Subcutaneous preadipocyte (primary cell): ENCODE measurements around the gene DSG4. TPM values are rescaled to one million over a fixed set of nuclear protein-coding genes. Genes with fewer than 3 reads are reported as not detected.

ENCODE experiments used
- small RNA-seq: library from RNA; depleted of rRNA; stranded (forward); fragments of <200 nt; gene quantifications from one replicate; pipeline ENCODE3, GENCODE V24; 2012
- total RNA-seq: library from RNA; depleted of rRNA; stranded (reverse); fragments of >200 nt; gene quantifications from 2 replicates; pipeline ENCODE4 v1.2.3, GENCODE V29; 2012

Gene DSG4, protein sequence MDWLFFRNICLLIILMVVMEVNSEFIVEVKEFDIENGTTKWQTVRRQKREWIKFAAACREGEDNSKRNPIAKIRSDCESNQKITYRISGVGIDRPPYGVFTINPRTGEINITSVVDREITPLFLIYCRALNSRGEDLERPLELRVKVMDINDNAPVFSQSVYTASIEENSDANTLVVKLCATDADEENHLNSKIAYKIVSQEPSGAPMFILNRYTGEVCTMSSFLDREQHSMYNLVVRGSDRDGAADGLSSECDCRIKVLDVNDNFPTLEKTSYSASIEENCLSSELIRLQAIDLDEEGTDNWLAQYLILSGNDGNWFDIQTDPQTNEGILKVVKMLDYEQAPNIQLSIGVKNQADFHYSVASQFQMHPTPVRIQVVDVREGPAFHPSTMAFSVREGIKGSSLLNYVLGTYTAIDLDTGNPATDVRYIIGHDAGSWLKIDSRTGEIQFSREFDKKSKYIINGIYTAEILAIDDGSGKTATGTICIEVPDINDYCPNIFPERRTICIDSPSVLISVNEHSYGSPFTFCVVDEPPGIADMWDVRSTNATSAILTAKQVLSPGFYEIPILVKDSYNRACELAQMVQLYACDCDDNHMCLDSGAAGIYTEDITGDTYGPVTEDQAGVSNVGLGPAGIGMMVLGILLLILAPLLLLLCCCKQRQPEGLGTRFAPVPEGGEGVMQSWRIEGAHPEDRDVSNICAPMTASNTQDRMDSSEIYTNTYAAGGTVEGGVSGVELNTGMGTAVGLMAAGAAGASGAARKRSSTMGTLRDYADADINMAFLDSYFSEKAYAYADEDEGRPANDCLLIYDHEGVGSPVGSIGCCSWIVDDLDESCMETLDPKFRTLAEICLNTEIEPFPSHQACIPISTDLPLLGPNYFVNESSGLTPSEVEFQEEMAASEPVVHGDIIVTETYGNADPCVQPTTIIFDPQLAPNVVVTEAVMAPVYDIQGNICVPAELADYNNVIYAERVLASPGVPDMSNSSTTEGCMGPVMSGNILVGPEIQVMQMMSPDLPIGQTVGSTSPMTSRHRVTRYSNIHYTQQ
- total RNA-seq: not detected in 2 replicates

GRCh38 chr18:31376477-31376876 lies at the start of gene DSG4:
TSS of gene DSG4 (plus strand) at chr18:31376777. CDS start at chr18:31376912, 135 bp downstream.

GRCh38 chr18:31447530-31448191 lies 71.1 kb downstream of the DSG4 start, which contains the start of gene DSG3:
TSS of gene DSG3 (plus strand) at chr18:31447741. CDS start at chr18:31447878, 137 bp downstream.

Small RNA genes within 50 kb of the gene (small RNA-seq; reads per million reads assigned to genes)
- not detected for gene RF00019
- not detected for gene RNU6-167P

Other genes starting within 250 kb of the DSG4 start
- gene DSC1, start 213.9 kb upstream of the DSG4 start, total RNA-seq: not detected in 2 replicates
- gene DSG1, start 58.6 kb upstream of the DSG4 start, total RNA-seq: not detected in 2 replicates
- under 0.01 TPM in 1 of 2 replicates, not detected in the other for gene DSG3, start 71.0 kb downstream of the DSG4 start, total RNA-seq
- 0.39 and 3.7 TPM in 2 replicates for gene DSG2, start 121.4 kb downstream of the DSG4 start, total RNA-seq
- not detected in 2 replicates for gene TTR, start 215.1 kb downstream of the DSG4 start, total RNA-seq